Activated CD8-positive, alpha-beta T cell treated with anti-CD3 and anti-CD28 coated beads for 36 hours (primary cell): ENCODE results near the gene TIMM23. TPM values are rescaled to one million over a fixed set of nuclear protein-coding genes. Genes with fewer than 3 reads are reported as not detected.

Experiments used
- ATAC-seq: fragments of 200-7000 bp; cut with Tn5 transposase; one replicate; pipeline ENCODE4 v1.10.0; 2021; ENCODE audit warnings: mild to moderate bottlenecking, moderate library complexity
- CTCF ChIA-PET: fragments of 350-600 bp; sonication (Branson Sonifier 250); formaldehyde crosslinking; loops from one replicate; lab custom pipeline; 2021; ENCODE audit warnings: antibody characterized with exemption; lab: Charles Lee
- POLR2A ChIA-PET: fragments of 350-600 bp; sonication (Branson Sonifier 250); formaldehyde crosslinking; loops from one replicate; lab custom pipeline; 2021; ENCODE audit warnings: antibody characterized with exemption; lab: Charles Lee
- DNase-seq: peaks from one replicate; pipeline ENCODE4 v3.0.0-alpha.2; 2020
- H3K27ac Mint-ChIP-seq: one replicate; pipeline ENCODE4 v1.8.0; 2021; ENCODE audit warnings: mild to moderate bottlenecking, mixed read lengths
- H3K27me3 Mint-ChIP-seq: one replicate; pipeline ENCODE4 v1.8.0; 2021; ENCODE audit warnings: mixed read lengths
- H3K36me3 Mint-ChIP-seq: one replicate; pipeline ENCODE4 v1.8.0; 2021; ENCODE audit warnings: low read depth, mixed read lengths
- H3K4me1 Mint-ChIP-seq: one replicate; pipeline ENCODE4 v1.8.0; 2021; ENCODE audit warnings: low read depth, mixed read lengths
- H3K4me3 Mint-ChIP-seq: one replicate; pipeline ENCODE4 v1.8.0; 2021; ENCODE audit warnings: mild to moderate bottlenecking, moderate library complexity, mixed read lengths
- H3K9me3 Mint-ChIP-seq: one replicate; pipeline ENCODE4 v1.8.0; 2021; ENCODE audit warnings: mixed read lengths
- CTCF ChIP-seq: fragments of 200-600 bp; IDR thresholded peaks from one replicate; pipeline ENCODE4 v1.8.0; 2022; ENCODE audit warnings: antibody characterized with exemption, mild to moderate bottlenecking
- intact Hi-C: fragments of 100-400 bp; cut with micrococcal nuclease; formaldehyde crosslinking; loops from one replicate; pipeline ENCODE4 v1.10.0; 2022
- total RNA-seq, 2 experiments: library from RNA; stranded (reverse); gene quantifications; one replicate each; pipeline ENCODE4 v1.2.3, GENCODE V29; 2021

Gene TIMM23
- total RNA-seq, 2 experiments from 2014 or later, result 70.7 to 76.2 TPM

GRCh38 chr10:46022978-46023702 lies 50.9 kb downstream of the TIMM23 start:
- Mint-ChIP-seq H3K9me3 (no peaks in the 10 kb centered on the region), H3K4me1 (peaks cover 81% of the 10 kb centered on the region), H3K27ac (peak overlapping the region; percentile 86), H3K27me3 (no peaks in the 10 kb centered on the region), H3K4me3 (peak overlapping the region; percentile 78), H3K36me3 (peaks cover 21% of the 10 kb centered on the region)
- ATAC-seq (peak; percentile 97), DNase-seq (peak; percentile 91)
- intact Hi-C loops, result no loop called here
- no peak for TF ChIP-seq CTCF
- POLR2A ChIA-PET, result interaction anchor here (0.9 kb wide), 1 partner anchor 19 kb away, joined by 3 read pairs; no protein-coding TSS in a partner anchor
- CTCF ChIA-PET, result interaction anchor here (1.1 to 2.0 kb wide), 3 partner anchors 9 to 207 kb away, joined by 3 to 7 read pairs (median 5); no protein-coding TSS in a partner anchor

GRCh38 chr10:46024948-46025347 lies 52.7 kb downstream of the TIMM23 start:
- Mint-ChIP-seq H3K27ac (no peak overlapping the region), H3K27me3 (no peaks in the 10 kb centered on the region), H3K4me3 (no peak overlapping the region), H3K4me1 (peaks cover 80% of the 10 kb centered on the region), H3K36me3 (peaks cover 18% of the 10 kb centered on the region), H3K9me3 (no peaks in the 10 kb centered on the region)
- POLR2A ChIA-PET, result interaction anchor here (0.8 kb wide), 1 partner anchor 20 kb away, joined by 4 read pairs; no protein-coding TSS in a partner anchor
- no peak for ATAC-seq
- intact Hi-C loops, result no loop called here
- no peak for DNase-seq
- CTCF ChIA-PET, result interaction anchor here (1.4 to 2.0 kb wide), 2 partner anchors 7 to 19 kb away, joined by 3 to 7 read pairs; no protein-coding TSS in a partner anchor
- TF ChIP-seq CTCF, result no peak

- CTCF ChIA-PET, result interaction anchor here (1.0 to 1.4 kb wide), 2 partner anchors 12 to 19 kb away, joined by 3 read pairs; no protein-coding TSS in a partner anchor
- no peaks in the 10 kb centered on the region for H3K27me3 Mint-ChIP-seq
Measured at GRCh38 chr10:46025406-46025805, 53.1 kb downstream of the TIMM23 start.

GRCh38 chr10:46026106-46026505 lies 53.8 kb downstream of the TIMM23 start:
- ATAC-seq, result no peak
- no peaks in the 10 kb centered on the region for H3K27me3 Mint-ChIP-seq
- no peak overlapping the region for H3K4me3 Mint-ChIP-seq

More at GRCh38 chr10:46025406-46025805, 53.1 kb downstream of the TIMM23 start:
- no peak for TF ChIP-seq CTCF
- Mint-ChIP-seq H3K27ac (no peak overlapping the region), H3K36me3 (peaks cover 18% of the 10 kb centered on the region), H3K4me3 (no peak overlapping the region), H3K9me3 (no peaks in the 10 kb centered on the region), H3K4me1 (peaks cover 75% of the 10 kb centered on the region)
- intact Hi-C loops, result no loop called here
- ATAC-seq, result no peak
- DNase-seq, result no peak
- POLR2A ChIA-PET, result no interaction called here

More at GRCh38 chr10:46026106-46026505, 53.8 kb downstream of the TIMM23 start:
- H3K9me3 Mint-ChIP-seq, result no peaks in the 10 kb centered on the region
- peaks cover 18% of the 10 kb centered on the region for H3K36me3 Mint-ChIP-seq
- no peak overlapping the region for H3K27ac Mint-ChIP-seq
- no peak for DNase-seq
- H3K4me1 Mint-ChIP-seq, result peaks cover 74% of the 10 kb centered on the region
- intact Hi-C loops, result no loop called here
- ChIA-PET CTCF (interaction anchor here (1.0 to 1.4 kb wide), 3 partner anchors 9 to 18 kb away, joined by 3 read pairs; no protein-coding TSS in a partner anchor), POLR2A (no interaction called here)
- no peak for TF ChIP-seq CTCF
